Stomach (tissue), 4 donors: ENCODE results near the gene TRIO.

Source experiments
- POLR2AphosphoS5 ChIP-seq, 3 donors: sonication (generic); formaldehyde crosslinking; IDR thresholded peaks; one replicate each; pipeline ENCODE4 v1.6.1; 2016; ENCODE audit warnings: antibody characterized with exemption in 3 of 3
- TF ChIP-seq, protein P1 (sequence below), 7 experiments: fragments of 450-650 bp in 4 of 7; fragments of 200-600 bp in 3 of 7; sonication (generic) in 3 of 7; IDR thresholded peaks; one replicate each; pipeline ENCODE4 v1.5.1; 2016 to 2019; ENCODE audit warnings: antibody characterized with exemption in 7 of 7, control low read depth in 2 of 7, mild to moderate bottlenecking in 1 of 7

DNA sequence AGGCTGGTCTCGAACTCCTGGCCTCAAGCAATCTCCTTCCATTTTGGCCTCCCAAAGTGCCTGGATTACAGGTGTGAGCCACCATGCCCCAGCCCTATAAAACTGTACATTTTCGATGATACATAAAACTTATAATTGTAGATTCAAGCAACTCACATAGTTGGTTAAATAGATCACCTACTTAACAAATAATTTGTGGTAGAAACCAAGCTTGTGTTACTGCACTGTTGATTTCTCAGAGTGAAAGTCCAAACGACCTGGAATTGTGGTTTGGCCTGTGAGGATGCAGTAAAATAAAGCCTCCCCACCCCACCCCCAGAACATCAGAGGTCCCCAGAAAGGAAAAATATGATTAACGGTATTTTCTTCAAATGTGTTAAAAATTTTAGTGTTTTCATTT lies 92.7 kb downstream of the TRIO start:
- TF ChIP-seq POLR2AphosphoS5 (IDR thresholded peaks at IDR 0.05), result no peak
- TF ChIP-seq, protein P1, sequence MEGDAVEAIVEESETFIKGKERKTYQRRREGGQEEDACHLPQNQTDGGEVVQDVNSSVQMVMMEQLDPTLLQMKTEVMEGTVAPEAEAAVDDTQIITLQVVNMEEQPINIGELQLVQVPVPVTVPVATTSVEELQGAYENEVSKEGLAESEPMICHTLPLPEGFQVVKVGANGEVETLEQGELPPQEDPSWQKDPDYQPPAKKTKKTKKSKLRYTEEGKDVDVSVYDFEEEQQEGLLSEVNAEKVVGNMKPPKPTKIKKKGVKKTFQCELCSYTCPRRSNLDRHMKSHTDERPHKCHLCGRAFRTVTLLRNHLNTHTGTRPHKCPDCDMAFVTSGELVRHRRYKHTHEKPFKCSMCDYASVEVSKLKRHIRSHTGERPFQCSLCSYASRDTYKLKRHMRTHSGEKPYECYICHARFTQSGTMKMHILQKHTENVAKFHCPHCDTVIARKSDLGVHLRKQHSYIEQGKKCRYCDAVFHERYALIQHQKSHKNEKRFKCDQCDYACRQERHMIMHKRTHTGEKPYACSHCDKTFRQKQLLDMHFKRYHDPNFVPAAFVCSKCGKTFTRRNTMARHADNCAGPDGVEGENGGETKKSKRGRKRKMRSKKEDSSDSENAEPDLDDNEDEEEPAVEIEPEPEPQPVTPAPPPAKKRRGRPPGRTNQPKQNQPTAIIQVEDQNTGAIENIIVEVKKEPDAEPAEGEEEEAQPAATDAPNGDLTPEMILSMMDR (IDR thresholded peaks at IDR 0.05), result no peak
